ENCODE results near the gene ZBED1. TPM values are rescaled to one million over a fixed set of nuclear protein-coding genes. Genes with fewer than 3 reads are reported as not detected.
"Not testable (repeated sequence)": the region's sequence is repeated elsewhere in the genome, so short reads cannot be mapped to it uniquely, and the experiment has no call there.

ZBED1 gene
- total RNA-seq, 2 donors from 2014 or later = 39.7 to 54.5 TPM

- H3K9me3 ChIP-seq = no peaks in the 10 kb centered on the region
- H3K36me3 ChIP-seq = no peaks in the 10 kb centered on the region
- TF ChIP-seq, protein P1, sequence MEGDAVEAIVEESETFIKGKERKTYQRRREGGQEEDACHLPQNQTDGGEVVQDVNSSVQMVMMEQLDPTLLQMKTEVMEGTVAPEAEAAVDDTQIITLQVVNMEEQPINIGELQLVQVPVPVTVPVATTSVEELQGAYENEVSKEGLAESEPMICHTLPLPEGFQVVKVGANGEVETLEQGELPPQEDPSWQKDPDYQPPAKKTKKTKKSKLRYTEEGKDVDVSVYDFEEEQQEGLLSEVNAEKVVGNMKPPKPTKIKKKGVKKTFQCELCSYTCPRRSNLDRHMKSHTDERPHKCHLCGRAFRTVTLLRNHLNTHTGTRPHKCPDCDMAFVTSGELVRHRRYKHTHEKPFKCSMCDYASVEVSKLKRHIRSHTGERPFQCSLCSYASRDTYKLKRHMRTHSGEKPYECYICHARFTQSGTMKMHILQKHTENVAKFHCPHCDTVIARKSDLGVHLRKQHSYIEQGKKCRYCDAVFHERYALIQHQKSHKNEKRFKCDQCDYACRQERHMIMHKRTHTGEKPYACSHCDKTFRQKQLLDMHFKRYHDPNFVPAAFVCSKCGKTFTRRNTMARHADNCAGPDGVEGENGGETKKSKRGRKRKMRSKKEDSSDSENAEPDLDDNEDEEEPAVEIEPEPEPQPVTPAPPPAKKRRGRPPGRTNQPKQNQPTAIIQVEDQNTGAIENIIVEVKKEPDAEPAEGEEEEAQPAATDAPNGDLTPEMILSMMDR (IDR thresholded peaks at IDR 0.05) = no peak
- no peaks in the 10 kb centered on the region for H3K4me1 ChIP-seq (ENCODE audit: control insufficient read depth in 1 of 2, low read depth in 2 of 2)
- no peaks in the 10 kb centered on the region for H3K27me3 ChIP-seq (replicated peaks; ENCODE audit: insufficient read depth)
- H3K4me3 ChIP-seq = no peak overlapping the region
- ATAC-seq (ENCODE audit: insufficient number of reproducible peaks, low FRiP score, low read depth) (no peak), DNase-seq (ENCODE audit: low spot score) (no peak)
- no peak overlapping the region for H3K27ac ChIP-seq
Measured at GRCh38 chrX:2474963-2475726, 25.6 kb downstream of the ZBED1 start.

DNA sequence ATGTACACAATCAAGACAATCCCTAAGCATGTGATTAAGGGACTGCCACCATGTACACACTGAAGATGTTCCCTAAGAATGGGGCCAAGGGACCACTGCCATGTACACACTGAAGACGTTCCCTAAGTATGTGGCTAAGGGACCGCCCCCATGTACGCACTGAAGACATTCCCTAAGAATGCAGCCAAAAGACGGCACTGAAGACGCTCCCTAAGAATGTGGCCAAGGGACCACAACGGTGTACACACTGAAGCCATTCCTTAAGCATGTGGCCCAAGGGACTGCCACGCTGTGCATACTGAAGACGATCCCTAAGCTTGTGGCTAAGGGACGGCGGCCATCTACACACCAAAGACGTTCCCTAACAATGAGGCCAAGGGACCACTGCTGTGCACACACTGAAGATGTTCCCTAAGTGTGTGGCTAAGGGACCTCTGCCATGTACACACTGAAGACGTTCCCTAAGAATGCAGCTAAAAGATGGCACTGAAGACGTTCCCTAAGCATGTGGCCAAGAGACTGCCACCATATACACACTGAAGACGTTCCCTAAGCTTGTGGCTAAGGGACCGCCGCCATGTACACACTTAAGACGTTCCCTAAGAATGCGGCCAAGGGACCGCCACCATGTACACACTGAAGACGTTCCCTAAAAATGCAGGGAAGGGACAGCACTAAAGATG is 26.4 kb downstream of the ZBED1 start:
- H3K27ac ChIP-seq = no peak overlapping the region
- DNase-seq (ENCODE audit: low spot score) (no peak), ATAC-seq (ENCODE audit: insufficient number of reproducible peaks, low FRiP score, low read depth) (no peak)
- no peaks in the 10 kb centered on the region for H3K9me3 ChIP-seq
- H3K27me3 ChIP-seq (replicated peaks; ENCODE audit: insufficient read depth) = no peaks in the 10 kb centered on the region
- H3K4me1 ChIP-seq (ENCODE audit: control insufficient read depth in 1 of 2, low read depth in 2 of 2) = no peaks in the 10 kb centered on the region
- H3K36me3 ChIP-seq = no peaks in the 10 kb centered on the region
- no peak overlapping the region for H3K4me3 ChIP-seq
- TF ChIP-seq, protein P1 (IDR thresholded peaks at IDR 0.05) = no peak

DNA sequence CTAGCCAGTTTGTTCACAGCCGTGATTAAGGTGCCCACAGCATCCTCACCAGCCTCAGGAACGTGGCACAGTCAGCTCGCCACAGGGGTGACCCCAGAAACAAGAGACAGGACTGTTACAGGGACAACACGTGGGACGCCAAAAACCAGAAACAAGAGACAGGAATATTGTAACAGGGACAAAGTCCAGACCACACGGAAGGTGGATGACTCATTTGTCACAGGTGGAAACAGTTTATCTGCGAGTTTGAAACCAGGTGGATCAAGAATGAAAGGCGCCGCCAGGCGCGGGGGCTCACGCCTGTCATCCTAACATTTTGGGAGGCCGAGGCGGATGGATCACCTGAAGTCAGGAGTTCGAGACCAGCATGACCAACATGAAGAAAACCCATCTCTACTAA is 27.7 kb downstream of the ZBED1 start:
- H3K27ac ChIP-seq; H3K27me3 ChIP-seq (replicated peaks; ENCODE audit: insufficient read depth); ATAC-seq (ENCODE audit: insufficient number of reproducible peaks, low FRiP score, low read depth); H3K4me3 ChIP-seq; H3K36me3 ChIP-seq; H3K9me3 ChIP-seq; H3K4me1 ChIP-seq (ENCODE audit: control insufficient read depth in 1 of 2, low read depth in 2 of 2); DNase-seq (ENCODE audit: low spot score): not testable (repeated sequence)

DNA sequence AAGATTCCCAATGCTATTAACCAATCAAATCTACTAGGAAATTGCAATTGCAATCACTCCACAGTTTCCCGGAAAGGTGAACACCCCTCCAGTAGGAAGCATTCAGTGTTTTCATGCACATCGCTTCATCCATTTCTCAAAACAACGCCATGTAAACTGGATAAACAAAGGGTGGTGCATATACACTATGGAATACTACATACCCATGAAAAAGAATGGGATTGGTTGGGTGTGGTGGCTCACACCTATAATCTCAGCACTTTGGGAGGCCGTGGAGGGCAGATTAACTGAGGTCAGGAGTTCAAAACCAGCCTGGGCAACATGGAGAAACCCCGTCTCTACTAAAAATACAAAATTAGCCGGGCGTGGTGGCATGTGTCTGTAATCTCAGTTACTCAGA is 29.1 kb downstream of the ZBED1 start:
- H3K27me3 ChIP-seq (replicated peaks; ENCODE audit: insufficient read depth) = no peaks in the 10 kb centered on the region
- no peaks in the 10 kb centered on the region for H3K4me1 ChIP-seq (ENCODE audit: control insufficient read depth in 1 of 2, low read depth in 2 of 2)
- H3K9me3 ChIP-seq = no peaks in the 10 kb centered on the region
- H3K27ac ChIP-seq = no peak overlapping the region
- H3K4me3 ChIP-seq = no peak overlapping the region
- ATAC-seq (ENCODE audit: insufficient number of reproducible peaks, low FRiP score, low read depth) (no peak), DNase-seq (ENCODE audit: low spot score) (no peak)
- TF ChIP-seq, protein P1 (IDR thresholded peaks at IDR 0.05) = no peak
- H3K36me3 ChIP-seq = no peaks in the 10 kb centered on the region

- H3K36me3 ChIP-seq; H3K27me3 ChIP-seq (replicated peaks; ENCODE audit: insufficient read depth); ATAC-seq (ENCODE audit: insufficient number of reproducible peaks, low FRiP score, low read depth); H3K4me3 ChIP-seq; H3K27ac ChIP-seq; DNase-seq (ENCODE audit: low spot score); H3K4me1 ChIP-seq (ENCODE audit: control insufficient read depth in 1 of 2, low read depth in 2 of 2); H3K9me3 ChIP-seq: not testable (repeated sequence)
Measured at GRCh38 chrX:2471126-2471525, 29.6 kb downstream of the ZBED1 start.

GRCh38 chrX:2469852-2470251 is 30.9 kb downstream of the ZBED1 start:
- not testable (repeated sequence) for DNase-seq (ENCODE audit: low spot score); ATAC-seq (ENCODE audit: insufficient number of reproducible peaks, low FRiP score, low read depth); H3K4me1 ChIP-seq (ENCODE audit: control insufficient read depth in 1 of 2, low read depth in 2 of 2); H3K27me3 ChIP-seq (replicated peaks; ENCODE audit: insufficient read depth); H3K27ac ChIP-seq; H3K9me3 ChIP-seq; H3K4me3 ChIP-seq; H3K36me3 ChIP-seq
